ENCODE measurements around the gene LLPH. TPM values are rescaled to one million over a fixed set of nuclear protein-coding genes. Genes with fewer than 3 reads are reported as not detected.

LLPH gene
- total RNA-seq, 1 donor from 2014 or later = 19.9 TPM

DNA sequence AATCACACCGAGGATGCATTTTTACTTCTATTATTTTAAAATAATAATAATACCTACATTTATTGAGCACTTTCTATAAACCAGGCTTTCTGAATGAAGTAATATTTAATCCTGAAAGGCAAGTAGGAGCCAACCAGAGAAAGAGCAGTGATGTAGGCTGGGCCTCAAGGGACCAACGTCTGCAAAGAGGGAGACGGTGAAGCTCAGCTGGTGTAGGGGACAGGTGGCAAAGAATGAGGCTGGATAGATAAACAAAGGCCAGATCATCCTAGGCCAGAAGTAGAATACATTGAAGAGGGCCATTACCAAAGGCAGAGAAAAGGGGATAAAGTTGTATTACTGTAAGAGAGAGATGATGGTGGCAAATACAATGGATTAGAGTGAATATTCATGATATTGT is 40.1 kb upstream of the LLPH start:
- peaks cover 4% of the 10 kb centered on the region for H3K27me3 Mint-ChIP-seq (ENCODE audit: insufficient read depth, low read depth)
- Histone ChIP-seq H3K27me3 (no peaks in the 10 kb centered on the region), H2AFZ (replicated peaks) (peak overlapping the region; percentile 89), H3K9me3 (ENCODE audit: low read depth) (no peaks in the 10 kb centered on the region), H3K79me2 (ENCODE audit: low read depth) (peaks cover 34% of the 10 kb centered on the region), H4K20me1 (ENCODE audit: low read depth) (no peaks in the 10 kb centered on the region), H3K9ac (no peak overlapping the region), H3K4me3 (no peak overlapping the region), H3K4me2 (no peak overlapping the region), H3F3A (ENCODE audit: low read depth) (peaks cover 22% of the 10 kb centered on the region), H3K27ac (no peak overlapping the region), H3K36me3 (no peaks in the 10 kb centered on the region), H3K4me1 (peaks cover 8% of the 10 kb centered on the region)
- peaks cover 15% of the 10 kb centered on the region for H3K9me3 Mint-ChIP-seq
- no peak for DNase-seq (ENCODE audit: low spot score)
- peak overlapping the region; percentile 88 for H3K27ac Mint-ChIP-seq
- peaks cover 6% of the 10 kb centered on the region for H3K4me1 Mint-ChIP-seq
- H3K4me3 Mint-ChIP-seq = peak overlapping the region; percentile 82
- TF ChIP-seq EZH2phosphoT487 (IDR thresholded peaks at IDR 0.05) = no peak
- TF ChIP-seq, protein P1, sequence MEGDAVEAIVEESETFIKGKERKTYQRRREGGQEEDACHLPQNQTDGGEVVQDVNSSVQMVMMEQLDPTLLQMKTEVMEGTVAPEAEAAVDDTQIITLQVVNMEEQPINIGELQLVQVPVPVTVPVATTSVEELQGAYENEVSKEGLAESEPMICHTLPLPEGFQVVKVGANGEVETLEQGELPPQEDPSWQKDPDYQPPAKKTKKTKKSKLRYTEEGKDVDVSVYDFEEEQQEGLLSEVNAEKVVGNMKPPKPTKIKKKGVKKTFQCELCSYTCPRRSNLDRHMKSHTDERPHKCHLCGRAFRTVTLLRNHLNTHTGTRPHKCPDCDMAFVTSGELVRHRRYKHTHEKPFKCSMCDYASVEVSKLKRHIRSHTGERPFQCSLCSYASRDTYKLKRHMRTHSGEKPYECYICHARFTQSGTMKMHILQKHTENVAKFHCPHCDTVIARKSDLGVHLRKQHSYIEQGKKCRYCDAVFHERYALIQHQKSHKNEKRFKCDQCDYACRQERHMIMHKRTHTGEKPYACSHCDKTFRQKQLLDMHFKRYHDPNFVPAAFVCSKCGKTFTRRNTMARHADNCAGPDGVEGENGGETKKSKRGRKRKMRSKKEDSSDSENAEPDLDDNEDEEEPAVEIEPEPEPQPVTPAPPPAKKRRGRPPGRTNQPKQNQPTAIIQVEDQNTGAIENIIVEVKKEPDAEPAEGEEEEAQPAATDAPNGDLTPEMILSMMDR (IDR thresholded peaks at IDR 0.05) = no peak
- TF ChIP-seq EZH2 (IDR thresholded peaks at IDR 0.05) = no peak
- peaks cover 11% of the 10 kb centered on the region for H3K36me3 Mint-ChIP-seq

DNA sequence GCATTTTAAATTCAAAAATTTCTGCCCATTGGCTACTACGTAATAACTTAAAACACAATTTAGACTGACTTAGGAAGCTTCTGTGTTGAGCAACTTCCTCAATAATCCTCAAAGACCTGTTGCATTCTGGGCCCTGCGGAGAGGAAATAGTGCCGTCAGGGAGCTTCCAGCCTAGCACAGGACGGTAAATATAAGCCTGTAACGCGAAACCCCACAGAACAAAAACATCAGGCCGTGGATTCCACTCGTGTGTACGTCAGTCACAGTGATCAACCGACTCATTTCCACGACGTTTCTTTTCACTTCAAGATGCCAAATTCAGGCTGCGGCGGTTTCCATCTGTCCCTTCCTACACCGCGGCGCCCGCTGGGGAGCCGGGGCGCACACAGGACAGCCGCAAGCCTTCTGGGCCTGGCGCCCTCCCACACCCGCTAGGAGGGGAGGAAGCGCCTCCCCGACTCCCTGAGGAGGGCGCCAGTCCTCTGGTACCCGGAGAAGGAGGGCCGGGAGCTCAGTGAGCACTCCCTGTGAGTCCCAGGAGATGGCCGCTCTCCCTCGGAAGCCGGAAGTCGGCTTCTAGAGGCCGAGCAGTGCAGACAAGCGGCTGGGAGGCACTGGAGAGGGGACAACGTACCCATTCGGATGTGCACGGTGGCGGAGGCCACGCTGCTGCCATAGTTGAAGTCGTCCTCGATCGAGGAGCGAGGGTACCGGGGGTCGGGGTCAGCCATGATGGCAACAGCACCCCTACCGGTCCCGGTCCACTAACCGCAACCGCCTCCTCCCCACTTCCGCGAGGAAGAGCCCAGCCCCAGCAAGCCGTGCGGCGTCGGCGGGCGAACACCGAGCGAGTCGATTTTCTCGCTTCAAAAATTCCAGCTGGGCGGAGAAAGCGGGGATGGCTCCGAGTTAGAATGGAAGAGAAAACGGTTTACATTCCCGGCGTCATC is 38.9 kb upstream of the LLPH start, which contains the start of gene TMBIM4:
TMBIM4 (minus strand) TSS at position 776 of the 950 bp plus-strand sequence; CDS start at position 731, 45 bp downstream.
- Histone ChIP-seq H3K79me2 (ENCODE audit: low read depth) (peaks cover 45% of the 10 kb centered on the region), H3K27me3 (no peaks in the 10 kb centered on the region), H3K4me2 (peak within 1 kb of the TSS; percentile 78), H3F3A (ENCODE audit: low read depth) (peaks cover 22% of the 10 kb centered on the region), H3K4me3 (peak within 1 kb of the TSS; percentile 58), H3K9me3 (ENCODE audit: low read depth) (no peaks in the 10 kb centered on the region), H4K20me1 (ENCODE audit: low read depth) (no peaks in the 10 kb centered on the region), H3K27ac (peak within 1 kb of the TSS; percentile 89), H3K36me3 (peaks cover 2% of the 10 kb centered on the region), H2AFZ (replicated peaks) (peak within 1 kb of the TSS; percentile 89), H3K9ac (peak within 1 kb of the TSS; percentile 59), H3K4me1 (peaks cover 8% of the 10 kb centered on the region)
- TF ChIP-seq, protein P1 (IDR thresholded peaks at IDR 0.05) = peak; percentile 49
- TF ChIP-seq EZH2 (IDR thresholded peaks at IDR 0.05) (no peak), EZH2phosphoT487 (IDR thresholded peaks at IDR 0.05) (peak; percentile 12)
- Mint-ChIP-seq H3K36me3 (peaks cover 21% of the 10 kb centered on the region), H3K4me1 (peaks cover 6% of the 10 kb centered on the region), H3K9me3 (peaks cover 21% of the 10 kb centered on the region), H3K4me3 (peak within 1 kb of the TSS; percentile 91), H3K27ac (peak within 1 kb of the TSS; percentile 88), H3K27me3 (ENCODE audit: insufficient read depth, low read depth) (peaks cover 4% of the 10 kb centered on the region)
- peak; percentile 93 for DNase-seq (ENCODE audit: low spot score)

DNA sequence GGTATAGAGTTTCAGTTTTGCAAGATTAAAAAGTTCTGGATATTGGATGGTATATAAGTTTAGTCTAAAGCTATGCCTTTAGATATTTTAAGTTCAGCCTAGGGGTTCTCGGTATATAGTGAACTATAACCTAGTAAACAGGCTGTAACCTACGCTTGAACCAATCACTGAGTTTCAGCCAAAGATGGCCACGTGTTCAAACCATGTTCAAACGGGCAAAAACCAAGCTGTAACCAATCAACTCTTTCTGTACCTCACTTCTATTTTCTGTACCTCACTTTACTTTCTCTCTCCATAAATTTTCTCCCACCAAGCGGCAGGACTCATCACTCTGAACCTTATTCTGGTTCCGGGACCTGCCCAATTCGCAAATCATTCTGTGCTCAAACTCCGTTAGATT is 37.9 kb upstream of the LLPH start:
- peaks cover 56% of the 10 kb centered on the region for H3K79me2 ChIP-seq (ENCODE audit: low read depth)
- no peak overlapping the region for H2AFZ ChIP-seq (replicated peaks)
- peaks cover 3% of the 10 kb centered on the region for H3K36me3 ChIP-seq
- TF ChIP-seq EZH2 (IDR thresholded peaks at IDR 0.05) (no peak), EZH2phosphoT487 (IDR thresholded peaks at IDR 0.05) (no peak)
- TF ChIP-seq, protein P1 (IDR thresholded peaks at IDR 0.05) = no peak
- peaks cover 6% of the 10 kb centered on the region for H3K4me1 Mint-ChIP-seq
- peak overlapping the region; percentile 89 for H3K27ac ChIP-seq
- H3K36me3 Mint-ChIP-seq = peaks cover 27% of the 10 kb centered on the region
- peak overlapping the region; percentile 78 for H3K4me2 ChIP-seq
- no peaks in the 10 kb centered on the region for H3K27me3 ChIP-seq
- H3K4me3 Mint-ChIP-seq = peak overlapping the region; percentile 91
- peaks cover 28% of the 10 kb centered on the region for H3K9me3 Mint-ChIP-seq
- H3K9me3 ChIP-seq (ENCODE audit: low read depth) = no peaks in the 10 kb centered on the region
- no peak overlapping the region for H3K9ac ChIP-seq
- no peak for DNase-seq (ENCODE audit: low spot score)
- peaks cover 8% of the 10 kb centered on the region for H3K4me1 ChIP-seq
- H3F3A ChIP-seq (ENCODE audit: low read depth) = peaks cover 22% of the 10 kb centered on the region
- H4K20me1 ChIP-seq (ENCODE audit: low read depth) = no peaks in the 10 kb centered on the region
- peak overlapping the region; percentile 58 for H3K4me3 ChIP-seq
- H3K27me3 Mint-ChIP-seq (ENCODE audit: insufficient read depth, low read depth) = peaks cover 4% of the 10 kb centered on the region
- no peak overlapping the region for H3K27ac Mint-ChIP-seq

Data from neural progenitor cell (in vitro differentiated cells).